HG03095 (cell line): ENCODE results near the gene CMTM2.
"Not testable (repeated sequence)": the region's sequence is repeated elsewhere in the genome, so short reads cannot be mapped to it uniquely, and the experiment has no call there.

Experiments used
- ATAC-seq: cut with Tn5 transposase; IDR thresholded peaks from one replicate; pipeline ENCODE4 v1.9.1; 2021; ENCODE audit warnings: moderate library complexity; ENCODE audit not compliant: unreplicated experiment

The CMTM2 gene

DNA sequence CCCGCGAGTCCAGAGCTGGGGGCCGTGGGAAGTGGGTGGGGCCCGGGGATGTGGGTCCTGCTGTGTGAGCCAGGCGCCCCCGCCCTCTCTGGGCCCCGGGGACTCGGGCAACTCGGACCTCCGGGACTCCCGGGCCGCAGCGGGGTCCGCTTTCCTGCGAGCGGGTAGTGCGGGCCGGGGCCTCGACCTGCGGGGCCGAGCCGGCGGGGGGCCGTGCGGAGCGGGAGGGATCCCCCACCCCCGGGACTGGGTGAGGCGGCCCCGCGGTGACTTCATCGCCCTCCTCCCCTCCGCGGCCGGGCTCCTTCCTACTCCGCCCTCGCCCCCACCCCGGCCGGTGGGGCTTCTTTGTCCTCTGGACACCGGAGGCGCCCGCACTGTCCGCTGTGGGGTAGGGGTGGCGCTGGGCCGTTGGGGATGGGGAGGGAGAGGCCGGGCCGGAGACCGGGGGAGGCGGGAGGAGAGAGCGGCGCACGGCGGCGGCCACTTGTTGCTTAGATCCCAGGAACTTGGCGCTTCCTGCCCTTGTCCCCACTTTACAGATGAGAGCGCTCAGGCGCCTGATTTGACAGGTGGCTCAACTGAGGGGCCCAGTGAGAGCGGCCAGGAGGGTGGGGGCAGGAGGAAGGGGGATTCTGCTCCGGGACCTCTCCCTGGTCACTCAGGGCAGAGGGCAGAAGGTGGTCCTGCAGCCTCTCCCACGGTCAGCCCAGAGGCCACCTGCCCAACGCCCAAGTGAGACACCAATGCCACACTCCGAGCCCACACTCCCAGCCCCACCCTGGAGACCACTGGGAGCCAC lies 26.1 kb downstream of the CMTM2 start:
- peak; percentile 7 for ATAC-seq

DNA sequence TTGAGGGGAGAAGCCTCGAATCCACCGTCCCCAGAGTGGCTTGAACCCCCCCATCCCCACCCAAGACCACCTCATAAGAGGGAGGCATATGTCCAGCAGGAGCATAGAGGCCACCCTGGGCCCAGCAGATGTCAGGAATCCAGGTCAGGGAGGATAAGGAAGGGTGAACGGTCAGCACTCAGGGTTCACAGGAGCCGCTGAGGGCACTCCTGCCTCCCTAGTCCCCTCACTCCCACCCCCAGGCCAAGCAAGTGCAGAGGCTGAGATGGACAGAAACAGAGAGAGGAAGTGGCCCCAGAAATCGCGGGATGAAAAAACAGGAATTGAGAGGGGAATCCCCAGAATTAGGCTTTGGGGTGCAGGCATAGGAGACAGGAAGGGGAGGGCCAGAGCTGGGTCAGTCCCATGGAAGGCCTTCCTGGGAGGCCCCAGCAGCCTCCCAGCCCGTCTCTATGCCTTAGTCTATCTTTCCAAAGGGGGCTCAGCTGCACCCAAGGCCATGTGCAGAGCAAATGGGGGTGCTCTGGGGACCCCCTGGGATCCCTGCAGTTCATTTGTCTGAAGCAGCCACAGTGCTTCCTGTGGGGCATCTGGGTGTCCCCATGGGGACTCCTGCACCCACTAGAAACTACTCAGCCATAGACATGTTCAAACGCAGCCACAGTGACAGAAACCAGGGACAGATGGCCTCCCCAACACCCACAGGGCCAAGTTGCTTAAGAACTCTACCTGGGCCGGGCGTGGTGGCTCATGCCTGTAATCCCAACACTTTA lies 26.9 kb downstream of the CMTM2 start:
- peak; percentile 40 for ATAC-seq

- no peak for ATAC-seq
Measured at GRCh38 chr16:66608241-66609138, 29.2 kb downstream of the CMTM2 start.

DNA sequence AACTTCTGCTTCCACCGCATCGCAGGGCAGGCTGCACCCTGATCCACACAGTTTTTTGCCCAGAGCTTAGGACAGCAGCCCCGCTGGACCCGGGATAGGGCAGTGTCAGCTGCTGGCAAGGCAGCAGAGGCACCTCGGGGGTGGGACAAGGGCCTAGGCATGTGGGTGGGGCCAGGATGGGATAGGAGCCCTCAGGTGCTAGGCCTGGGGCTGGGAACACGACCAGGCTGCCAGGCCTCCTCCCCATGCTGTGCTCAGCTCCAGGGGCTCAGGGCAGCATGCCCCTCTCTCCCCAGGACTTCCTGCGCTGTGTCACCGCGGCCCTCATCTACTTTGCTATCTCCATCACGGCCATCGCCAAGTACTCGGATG lies 29.9 kb downstream of the CMTM2 start:
- ATAC-seq, result no peak

- ATAC-seq, result no peak
Measured at GRCh38 chr16:66610111-66610820, 31.0 kb downstream of the CMTM2 start.

DNA sequence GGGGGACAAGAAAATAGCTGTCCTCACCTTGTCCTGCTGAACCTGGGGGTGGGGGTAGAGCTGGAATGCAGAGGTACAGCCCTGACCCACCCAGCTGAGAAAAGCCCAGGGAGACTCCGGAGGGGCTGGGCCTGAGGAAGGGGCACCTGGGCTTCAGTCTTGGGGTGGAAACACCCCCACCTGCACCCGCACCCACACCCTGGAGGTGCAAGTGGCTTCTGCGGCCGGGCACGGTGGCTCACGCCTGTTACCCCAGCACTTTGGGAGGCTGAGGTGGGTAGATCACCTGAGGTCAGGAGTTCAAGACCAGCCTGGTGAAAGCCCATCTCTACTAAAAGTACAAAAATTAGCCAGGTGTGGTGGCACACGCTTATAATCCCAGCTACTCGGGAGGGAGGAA lies 32.6 kb downstream of the CMTM2 start:
- not testable (repeated sequence) for ATAC-seq

DNA sequence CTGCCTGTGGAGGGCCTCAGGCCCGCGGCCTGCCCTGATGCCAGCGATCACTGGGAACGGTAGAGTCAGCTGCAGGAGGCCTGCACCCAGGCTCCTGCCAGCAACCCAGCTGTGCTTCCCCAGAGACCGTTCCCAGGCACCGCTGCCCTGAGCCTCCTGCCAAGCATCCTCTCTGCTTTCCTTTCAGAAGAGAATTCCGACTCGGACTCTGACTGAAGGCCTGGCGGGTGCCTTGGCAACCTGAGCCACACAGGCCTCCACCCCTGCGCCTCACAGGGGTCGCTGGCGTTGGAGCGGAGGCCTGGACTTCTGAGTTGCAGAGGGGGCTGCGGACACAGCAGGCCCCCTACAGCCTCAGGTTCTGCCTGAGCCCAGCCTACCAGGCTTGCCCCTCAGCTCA lies 33.2 kb downstream of the CMTM2 start:
- no peak for ATAC-seq

DNA sequence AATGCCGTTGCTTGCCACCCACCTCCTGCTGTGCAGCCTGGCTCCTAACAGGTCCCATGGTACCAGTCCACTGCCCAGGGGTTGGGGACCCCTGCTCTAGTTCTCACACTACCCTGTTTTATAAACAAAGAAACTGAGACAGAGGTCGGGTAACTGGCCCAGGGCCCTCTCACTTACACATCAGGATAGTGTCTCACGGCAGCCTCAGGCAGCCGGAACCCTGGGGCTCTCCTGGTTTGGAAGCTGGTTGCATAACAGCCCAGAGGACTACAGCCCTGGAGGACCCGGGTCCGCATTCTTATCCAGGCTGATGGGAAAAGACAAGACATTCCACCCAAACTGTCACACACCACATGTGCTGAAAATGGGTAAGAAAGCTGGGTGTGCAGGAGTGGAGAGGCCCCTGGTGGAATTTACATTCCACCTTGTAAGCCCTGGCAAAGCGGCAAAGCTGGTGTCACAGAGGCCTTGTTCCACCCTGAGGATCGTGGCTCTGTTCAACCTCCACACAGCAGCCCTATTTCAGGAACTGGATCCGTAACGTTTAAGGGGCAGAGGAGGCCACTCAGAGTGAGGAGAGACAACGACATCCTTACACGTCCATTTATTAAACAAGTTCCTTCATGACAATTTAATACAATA lies 35.0 kb downstream of the CMTM2 start:
- ATAC-seq, result no peak

DNA sequence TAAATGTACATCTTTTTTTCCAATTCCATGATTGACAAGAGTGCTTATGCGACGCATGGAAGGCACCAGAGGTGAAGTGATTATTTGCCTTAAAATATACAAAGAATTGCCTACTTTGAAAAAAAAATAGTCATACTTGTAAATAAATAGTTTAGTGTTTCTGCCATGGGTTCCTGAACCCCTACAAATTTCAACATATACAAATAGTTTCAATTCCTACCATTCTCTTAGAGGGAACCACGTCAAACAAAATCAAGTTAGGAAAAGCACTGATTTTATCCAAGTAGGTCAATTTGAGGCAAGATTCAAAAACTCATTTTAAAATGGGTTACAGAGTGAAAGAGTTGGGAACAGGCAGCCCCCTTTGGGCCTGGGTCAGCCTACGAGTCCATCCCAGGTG lies 36.9 kb downstream of the CMTM2 start:
- no peak for ATAC-seq

- ATAC-seq, result no peak
Measured at GRCh38 chr16:66616592-66616991, 37.3 kb downstream of the CMTM2 start.

DNA sequence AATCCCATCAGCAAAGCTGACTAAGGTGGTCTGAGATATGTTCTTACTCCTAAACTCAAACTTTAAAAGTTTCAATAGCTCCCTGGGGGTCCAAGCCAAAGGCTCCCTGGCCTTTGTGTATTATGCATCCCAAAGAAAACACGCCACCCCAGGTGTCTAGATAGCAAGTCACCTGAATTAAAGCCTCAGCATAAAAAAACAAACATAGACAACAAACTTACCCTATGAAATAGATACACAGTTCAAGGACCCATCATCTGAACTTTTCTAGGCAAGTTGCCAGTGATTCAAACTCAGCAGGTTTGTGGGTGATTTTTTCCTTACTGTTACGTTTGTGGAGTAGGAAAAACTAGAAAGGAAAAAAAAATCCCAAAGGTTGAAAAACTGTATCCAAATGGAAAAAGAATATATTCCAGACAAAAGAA lies 37.8 kb downstream of the CMTM2 start:
- ATAC-seq, result no peak

GRCh38 chr16:66617728-66618127 lies 38.5 kb downstream of the CMTM2 start:
- ATAC-seq, result no peak

DNA sequence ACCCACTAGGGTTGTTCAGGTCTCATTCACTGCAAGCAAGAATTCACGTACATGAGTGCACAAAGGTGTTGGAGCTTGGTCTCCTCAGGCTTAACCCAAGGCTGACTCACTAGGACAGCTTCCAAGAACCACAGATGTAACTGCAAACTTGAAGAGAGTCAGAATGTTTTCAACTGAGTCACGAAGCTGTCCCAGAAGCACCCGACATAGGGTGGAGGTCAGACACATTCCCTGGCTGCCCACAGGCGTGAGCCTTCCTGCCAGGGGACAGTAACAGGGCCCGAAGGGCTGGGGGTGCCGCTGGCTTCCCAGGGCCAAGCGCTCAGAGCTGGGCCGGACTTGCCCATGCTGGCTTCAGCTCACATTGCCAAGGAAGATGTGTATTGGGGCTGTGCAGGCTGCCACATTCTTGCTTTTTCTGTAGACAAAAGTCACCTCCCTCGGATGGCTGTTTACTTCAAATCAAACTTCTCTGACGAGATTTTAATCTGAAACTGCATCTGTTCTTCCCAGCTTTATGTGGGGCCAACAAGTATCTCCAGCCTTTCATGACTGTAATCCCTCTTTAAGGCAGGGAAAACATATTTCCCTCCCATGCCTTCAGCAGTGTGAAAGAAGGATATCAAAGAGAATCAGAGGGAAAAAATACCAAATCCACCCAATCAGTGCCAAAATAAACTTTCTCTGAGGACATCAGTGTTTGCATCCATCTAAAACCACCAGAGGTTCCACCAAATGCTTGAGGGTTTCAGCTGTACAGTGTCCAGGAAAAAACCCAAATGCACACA lies 39.5 kb downstream of the CMTM2 start:
- no peak for ATAC-seq

- no peak for ATAC-seq
Measured at GRCh38 chr16:66619534-66620428, 40.5 kb downstream of the CMTM2 start.

GRCh38 chr16:66620429-66620795 lies 41.1 kb downstream of the CMTM2 start:
- no peak for ATAC-seq

- no peak for ATAC-seq
Measured at GRCh38 chr16:66621973-66622372, 42.7 kb downstream of the CMTM2 start.

DNA sequence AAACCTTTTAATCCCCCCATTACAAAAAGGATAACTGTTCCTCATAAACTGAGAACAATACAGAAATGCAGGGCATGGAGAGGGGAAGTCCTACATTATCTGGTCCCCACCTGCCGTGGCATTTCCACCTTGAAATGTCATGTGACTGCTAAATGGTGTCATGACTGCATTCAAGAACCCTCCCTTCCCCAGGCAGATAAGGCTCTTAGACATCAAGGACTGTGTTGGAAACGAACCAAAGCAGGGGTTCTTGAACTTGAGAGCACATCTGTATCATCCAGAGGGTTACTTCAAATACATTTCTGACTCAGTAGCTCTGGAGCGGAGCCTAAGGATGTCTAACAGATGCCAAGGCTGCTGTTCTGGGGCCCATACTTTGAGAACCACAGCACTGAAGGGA lies 43.6 kb downstream of the CMTM2 start:
- no peak for ATAC-seq

GRCh38 chr16:66623755-66624154 lies 44.5 kb downstream of the CMTM2 start:
- no peak for ATAC-seq
